ENCODE results near the gene UBAC2.

GRCh38 chr13:99265821-99266426, 65.3 kb downstream of the UBAC2 start:
- TF ChIP-seq CTCF (IDR thresholded peaks at IDR 0.05): peak; percentile 33 to 44 (median 42)
- TF ChIP-seq POLR2A (IDR thresholded peaks at IDR 0.05): no peak

All from uterus (tissue), 2 donors.